Measurements from ENCODE around the gene OR7G3. TPM values are rescaled to one million over a fixed set of nuclear protein-coding genes. Genes with fewer than 3 reads are reported as not detected.

Gene OR7G3
- total RNA-seq, 1 donor from 2014 or later, result not detected

DNA sequence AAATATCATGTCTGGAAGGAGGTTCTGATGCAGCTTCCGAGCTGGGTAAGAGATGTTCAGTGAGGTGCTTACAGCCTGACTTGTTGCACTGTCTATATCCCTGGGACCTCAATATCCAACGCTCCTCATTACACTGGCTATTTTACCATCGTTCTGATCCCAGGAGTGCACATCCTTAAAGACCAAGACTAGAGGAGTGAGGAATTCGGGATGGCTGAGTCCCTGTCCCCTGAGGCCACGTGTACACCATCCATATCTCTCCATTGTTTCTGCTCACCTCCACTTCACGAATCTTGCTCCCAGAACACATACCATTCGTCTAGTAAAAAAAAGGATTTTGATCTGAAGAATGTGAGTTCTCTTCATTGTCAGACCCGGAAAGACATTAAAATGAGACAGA lies 19.4 kb downstream of the OR7G3 start, which contains the start of gene OR7G2:
OR7G2 (minus strand) TSS at position 101 of the 400 bp plus-strand sequence. CDS start 4,232 bp downstream, outside the sequence.
- no peak for DNase-seq

DNA sequence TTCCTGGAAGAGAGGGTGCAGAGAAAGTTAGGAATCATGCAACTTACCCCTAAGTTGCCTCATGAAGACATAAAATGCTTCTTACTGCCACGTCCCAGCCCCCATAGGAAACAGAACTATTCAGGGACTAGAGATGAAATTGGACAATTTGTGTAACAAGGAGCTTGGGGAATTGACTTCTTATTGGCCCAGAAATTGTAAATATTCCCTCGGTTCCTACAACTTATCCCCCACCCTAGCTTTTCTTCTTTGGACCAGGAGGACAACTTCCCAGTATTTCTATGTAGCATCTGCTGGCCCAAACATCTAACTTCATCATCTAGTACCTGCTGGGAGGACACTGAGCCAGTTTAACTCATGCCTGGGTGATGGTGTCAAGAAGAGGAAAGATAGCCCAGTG lies 40.0 kb downstream of the OR7G3 start, which contains the start of gene OR1M1:
OR1M1 (plus strand) TSS at position 301 of the 400 bp plus-strand sequence. CDS start 6,184 bp downstream, outside the sequence.
- no peak for DNase-seq

DNA sequence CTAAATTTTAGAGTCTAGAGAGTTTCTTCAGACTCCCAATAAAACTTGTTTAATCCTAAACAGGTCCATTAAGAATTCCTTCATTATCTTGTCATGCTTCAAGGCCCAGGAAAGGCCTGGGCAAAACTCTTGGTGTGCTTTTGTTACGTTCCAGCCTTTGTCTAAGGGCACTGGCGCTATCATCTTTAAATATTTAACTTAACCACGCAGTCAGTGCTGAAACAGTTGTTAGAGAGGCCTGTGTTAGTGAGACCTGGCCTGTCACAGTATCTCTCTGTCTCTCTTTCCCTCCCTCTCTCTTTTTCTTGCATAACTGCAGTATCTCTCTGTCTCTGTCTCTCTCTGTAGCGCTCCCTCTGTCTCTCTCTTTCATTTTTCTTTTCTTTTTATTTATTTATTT lies 48.1 kb downstream of the OR7G3 start:
- no peak for DNase-seq

DNA sequence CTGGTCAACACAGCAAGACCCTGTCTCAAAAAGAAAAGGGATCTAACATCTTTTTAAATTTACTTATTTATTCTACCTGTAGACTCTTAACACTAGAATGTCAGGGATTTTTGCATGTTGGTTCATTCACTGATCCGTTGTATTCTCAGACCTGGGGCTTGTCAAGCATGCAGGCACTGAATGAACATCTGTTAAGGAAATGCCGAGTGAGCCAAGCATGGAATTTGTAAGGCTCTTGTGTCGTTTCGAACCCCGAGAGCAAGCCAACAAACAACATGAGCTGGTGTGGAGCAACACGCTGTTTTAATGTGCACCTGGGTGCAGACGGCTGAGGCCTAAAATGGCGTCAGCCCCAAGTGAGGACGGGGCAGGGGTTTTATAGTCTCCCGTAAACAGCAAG lies 49.8 kb downstream of the OR7G3 start:
- no peak for DNase-seq

Small RNAs within 50 kb of the gene (small RNA-seq; reads per million reads assigned to genes)
- gene OR1M4P (ENCODE audit: low replicate concordance), result not detected

Other genes with a start within 250 kb of the OR7G3 start
- gene MUC16, start 116.5 kb downstream of the OR7G3 start, total RNA-seq, result 0.49 TPM
- gene OR1M1, start 39.9 kb downstream of the OR7G3 start, total RNA-seq, result not detected
- not detected for gene OR7G2, start 19.5 kb downstream of the OR7G3 start, total RNA-seq
- gene OR7G1, start 11.2 kb downstream of the OR7G3 start, total RNA-seq, result not detected
- gene ZNF317, start 13.4 kb upstream of the OR7G3 start, total RNA-seq, result 14.0 TPM
- not detected for gene OR7D2, start 52.0 kb upstream of the OR7G3 start, total RNA-seq
- not detected for gene OR7D4, start 92.6 kb upstream of the OR7G3 start, total RNA-seq
- not detected for gene OR7E24, start 124.0 kb upstream of the OR7G3 start, total RNA-seq
- gene ZNF699, start 182.9 kb upstream of the OR7G3 start, total RNA-seq, result 12.8 TPM
- gene ZNF559, start 197.2 kb upstream of the OR7G3 start, total RNA-seq, result 29.8 TPM
- 4.4 TPM for gene ZNF177, start 236.1 kb upstream of the OR7G3 start, total RNA-seq

Data from skin of body (tissue), 3 donors.